Measurements from ENCODE around the gene LIN7A.

GRCh38 chr12:80958162-80958561 lies 20.4 kb upstream of the LIN7A start:
- no peak for TF ChIP-seq CTCF (IDR thresholded peaks at IDR 0.05)
- TF ChIP-seq REST (IDR thresholded peaks at IDR 0.05; ENCODE audit: insufficient read depth in 1 of 2, low read depth in 2 of 2, low read length in 1 of 2), result no peak

Measured in Panc1 (cell line).